Adrenal gland (tissue), 5 donors: ENCODE results near the gene THBS2.

ENCODE experiments used
- POLR2A ChIP-seq, 2 donors: fragments of 450-650 bp; IDR thresholded peaks; one replicate each; pipeline ENCODE4 v1.6.1; 2017; ENCODE audit warnings: antibody characterized with exemption in 2 of 2, mild to moderate bottlenecking in 2 of 2, moderate library complexity in 1 of 2
- TF ChIP-seq, protein P1 (sequence below), 6 experiments: fragments of 450-650 bp in 4 of 6; fragments of 200-600 bp in 2 of 6; sonication (generic) in 1 of 6; IDR thresholded peaks; 1 replicate in 5 of 6; 2 replicates in 1 of 6; pipeline versions ENCODE4 v1.5.1 to v1.8.0; 2016 to 2021; ENCODE audit warnings: antibody characterized with exemption in 6 of 6, mild to moderate bottlenecking in 2 of 6, moderate library complexity in 1 of 6
- donor health status: DM: no; HTN: no; CAD: no.

GRCh38 chr6:169265486-169266131, 12.0 kb upstream of the THBS2 start:
- TF ChIP-seq, protein P1, sequence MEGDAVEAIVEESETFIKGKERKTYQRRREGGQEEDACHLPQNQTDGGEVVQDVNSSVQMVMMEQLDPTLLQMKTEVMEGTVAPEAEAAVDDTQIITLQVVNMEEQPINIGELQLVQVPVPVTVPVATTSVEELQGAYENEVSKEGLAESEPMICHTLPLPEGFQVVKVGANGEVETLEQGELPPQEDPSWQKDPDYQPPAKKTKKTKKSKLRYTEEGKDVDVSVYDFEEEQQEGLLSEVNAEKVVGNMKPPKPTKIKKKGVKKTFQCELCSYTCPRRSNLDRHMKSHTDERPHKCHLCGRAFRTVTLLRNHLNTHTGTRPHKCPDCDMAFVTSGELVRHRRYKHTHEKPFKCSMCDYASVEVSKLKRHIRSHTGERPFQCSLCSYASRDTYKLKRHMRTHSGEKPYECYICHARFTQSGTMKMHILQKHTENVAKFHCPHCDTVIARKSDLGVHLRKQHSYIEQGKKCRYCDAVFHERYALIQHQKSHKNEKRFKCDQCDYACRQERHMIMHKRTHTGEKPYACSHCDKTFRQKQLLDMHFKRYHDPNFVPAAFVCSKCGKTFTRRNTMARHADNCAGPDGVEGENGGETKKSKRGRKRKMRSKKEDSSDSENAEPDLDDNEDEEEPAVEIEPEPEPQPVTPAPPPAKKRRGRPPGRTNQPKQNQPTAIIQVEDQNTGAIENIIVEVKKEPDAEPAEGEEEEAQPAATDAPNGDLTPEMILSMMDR (IDR thresholded peaks at IDR 0.05) = no peak
- TF ChIP-seq POLR2A (IDR thresholded peaks at IDR 0.05) = no peak
